ENCODE data around the gene MYO15B. TPM values are rescaled to one million over a fixed set of nuclear protein-coding genes. Genes with fewer than 3 reads are reported as not detected.

The MYO15B gene
- total RNA-seq, 1 donor from 2014 or later, result 193 TPM

DNA sequence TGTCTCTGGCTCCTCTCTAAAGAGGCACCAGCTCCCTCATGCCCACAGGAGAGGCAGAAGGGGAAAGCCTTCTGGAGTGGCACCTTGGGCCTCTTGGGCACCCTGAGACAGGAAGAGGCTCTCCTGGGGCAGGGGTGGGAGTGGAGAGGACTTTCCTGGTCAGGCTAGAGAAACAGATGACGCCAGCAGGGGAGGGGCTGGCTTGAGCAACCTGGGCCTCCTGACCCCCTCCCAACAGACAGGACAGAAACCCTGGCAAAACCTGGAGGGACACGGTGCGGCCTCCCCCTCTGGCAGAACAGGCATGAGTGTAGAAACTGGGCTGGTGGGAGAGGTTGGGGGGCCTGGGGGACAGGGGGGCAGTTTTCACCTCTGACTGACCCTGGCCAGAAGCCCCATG lies 51.7 kb downstream of the MYO15B start:
- H3K27ac ChIP-seq, result peak overlapping the region; percentile 42
- no peak overlapping the region for H3K4me3 ChIP-seq
- peak; percentile 66 for DNase-seq

DNA sequence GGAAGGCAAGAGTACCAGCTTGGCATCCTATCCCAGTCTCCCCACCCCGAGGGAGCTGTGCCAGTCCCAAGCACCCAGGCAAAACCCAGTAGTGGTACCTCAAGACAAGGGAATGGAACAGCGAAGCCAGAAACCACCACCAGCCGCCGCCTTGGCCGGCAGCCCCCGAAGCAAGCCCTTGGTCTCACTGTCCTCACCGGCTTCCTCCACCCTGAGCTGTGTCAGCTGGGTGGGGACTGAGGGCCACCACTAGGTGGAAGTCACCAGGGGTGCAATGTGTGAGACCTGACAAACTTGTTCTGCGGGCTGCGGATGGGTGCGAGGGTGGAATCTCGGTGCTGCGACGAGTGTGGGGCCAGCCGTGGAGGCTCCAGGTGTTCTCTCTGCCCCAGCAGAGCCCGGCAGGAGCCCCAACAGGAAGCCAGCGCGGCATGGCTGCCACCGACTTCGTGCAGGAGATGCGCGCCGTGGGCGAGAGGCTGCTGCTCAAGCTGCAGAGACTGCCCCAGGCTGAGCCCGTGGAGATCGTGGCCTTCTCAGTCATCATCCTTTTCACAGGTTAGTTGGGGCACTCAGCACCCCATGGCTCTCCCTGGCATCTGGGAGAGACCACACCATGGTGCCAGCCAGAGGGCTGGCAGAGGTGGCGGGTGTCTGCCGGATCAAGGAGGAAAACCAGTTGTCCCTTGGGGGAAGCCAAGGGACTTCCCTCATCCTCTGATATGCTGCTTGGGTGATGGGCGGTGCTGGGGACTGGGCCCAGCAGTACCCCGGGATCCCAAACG lies 52.4 kb downstream of the MYO15B start:
- ATAC-seq, result peak; percentile 53
- Histone ChIP-seq H3K27ac (peak overlapping the region; percentile 42), H3K4me3 (no peak overlapping the region), H3K36me3 (no peaks in the 10 kb centered on the region), H3K4me1 (peaks cover 8% of the 10 kb centered on the region), H3K9me3 (no peaks in the 10 kb centered on the region), H3K27me3 (no peaks in the 10 kb centered on the region)
- intact Hi-C loops (cut with DNase I), result no loop called here
- TF ChIP-seq, protein P1, sequence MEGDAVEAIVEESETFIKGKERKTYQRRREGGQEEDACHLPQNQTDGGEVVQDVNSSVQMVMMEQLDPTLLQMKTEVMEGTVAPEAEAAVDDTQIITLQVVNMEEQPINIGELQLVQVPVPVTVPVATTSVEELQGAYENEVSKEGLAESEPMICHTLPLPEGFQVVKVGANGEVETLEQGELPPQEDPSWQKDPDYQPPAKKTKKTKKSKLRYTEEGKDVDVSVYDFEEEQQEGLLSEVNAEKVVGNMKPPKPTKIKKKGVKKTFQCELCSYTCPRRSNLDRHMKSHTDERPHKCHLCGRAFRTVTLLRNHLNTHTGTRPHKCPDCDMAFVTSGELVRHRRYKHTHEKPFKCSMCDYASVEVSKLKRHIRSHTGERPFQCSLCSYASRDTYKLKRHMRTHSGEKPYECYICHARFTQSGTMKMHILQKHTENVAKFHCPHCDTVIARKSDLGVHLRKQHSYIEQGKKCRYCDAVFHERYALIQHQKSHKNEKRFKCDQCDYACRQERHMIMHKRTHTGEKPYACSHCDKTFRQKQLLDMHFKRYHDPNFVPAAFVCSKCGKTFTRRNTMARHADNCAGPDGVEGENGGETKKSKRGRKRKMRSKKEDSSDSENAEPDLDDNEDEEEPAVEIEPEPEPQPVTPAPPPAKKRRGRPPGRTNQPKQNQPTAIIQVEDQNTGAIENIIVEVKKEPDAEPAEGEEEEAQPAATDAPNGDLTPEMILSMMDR (IDR thresholded peaks at IDR 0.05), result no peak
- DNase-seq, result peak; percentile 76

More for the DNA sequence above, 51.7 kb downstream of the MYO15B start:
- Histone ChIP-seq H3K36me3 (no peaks in the 10 kb centered on the region), H3K27me3 (no peaks in the 10 kb centered on the region), H3K4me1 (peaks cover 9% of the 10 kb centered on the region), H3K9me3 (no peaks in the 10 kb centered on the region)
- peak; percentile 6 for ATAC-seq
- TF ChIP-seq, protein P1 (IDR thresholded peaks at IDR 0.05), result no peak
- intact Hi-C loops (cut with DNase I), result no loop called here

DNA sequence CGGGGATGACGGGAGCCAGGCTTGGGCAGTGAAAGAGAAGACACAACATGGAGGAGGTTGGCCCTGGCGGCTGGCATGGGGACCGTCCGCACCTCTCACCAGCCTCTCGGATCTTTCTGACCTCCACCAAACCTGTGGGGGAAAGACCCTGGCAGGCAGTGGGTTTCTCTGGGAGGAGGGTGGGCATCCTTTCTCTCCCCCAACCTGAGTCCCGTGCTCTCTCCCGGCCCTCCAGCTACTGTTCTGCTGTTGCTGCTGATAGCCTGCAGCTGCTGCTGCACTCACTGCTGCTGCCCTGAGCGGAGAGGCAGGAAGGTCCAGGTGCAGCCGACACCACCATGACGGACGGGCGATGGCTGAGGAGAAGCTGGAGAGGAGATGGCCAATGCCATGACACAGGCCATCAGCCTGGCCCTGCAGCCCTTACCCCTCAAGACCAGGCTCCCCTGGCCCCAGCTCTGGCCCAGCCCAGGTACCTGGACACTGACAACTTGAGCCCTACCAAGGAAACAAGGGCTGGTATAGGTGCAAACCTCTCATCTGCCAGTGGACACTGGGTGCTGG lies 53.0 kb downstream of the MYO15B start:
- TF ChIP-seq, protein P1 (IDR thresholded peaks at IDR 0.05), result no peak
- H3K27me3 ChIP-seq, result no peaks in the 10 kb centered on the region
- no peak overlapping the region for H3K4me3 ChIP-seq
- peaks cover 9% of the 10 kb centered on the region for H3K4me1 ChIP-seq
- intact Hi-C loops (cut with DNase I), result no loop called here
- no peak for ATAC-seq
- no peaks in the 10 kb centered on the region for H3K9me3 ChIP-seq
- no peaks in the 10 kb centered on the region for H3K36me3 ChIP-seq
- peak; percentile 55 for DNase-seq
- H3K27ac ChIP-seq, result no peak overlapping the region

DNA sequence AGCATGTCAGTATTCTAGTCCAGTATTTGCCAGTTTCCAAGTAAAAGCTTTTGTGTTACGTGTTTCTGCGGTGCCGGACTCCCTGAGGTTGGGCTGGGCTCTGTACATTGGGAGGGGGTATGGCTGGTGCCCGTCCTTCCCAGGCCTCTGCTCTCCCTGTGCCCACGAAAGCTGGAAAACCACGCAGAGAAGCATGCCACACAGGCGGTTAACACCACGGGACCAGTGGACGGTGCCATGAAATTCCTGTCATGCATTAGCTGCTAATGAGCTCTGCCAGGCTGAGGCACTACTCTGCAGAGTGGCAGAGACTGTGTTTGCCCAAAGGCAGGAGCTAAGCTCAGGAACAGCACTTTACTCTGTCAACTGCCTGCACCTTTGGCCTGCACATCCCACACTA lies 53.7 kb downstream of the MYO15B start:
- DNase-seq (no peak), ATAC-seq (peak; percentile 6)
- intact Hi-C loops (cut with DNase I), result no loop called here
- Histone ChIP-seq H3K4me1 (peaks cover 16% of the 10 kb centered on the region), H3K4me3 (no peak overlapping the region), H3K36me3 (no peaks in the 10 kb centered on the region), H3K27ac (no peak overlapping the region), H3K27me3 (no peaks in the 10 kb centered on the region), H3K9me3 (no peaks in the 10 kb centered on the region)
- TF ChIP-seq, protein P1 (IDR thresholded peaks at IDR 0.05), result no peak

DNA sequence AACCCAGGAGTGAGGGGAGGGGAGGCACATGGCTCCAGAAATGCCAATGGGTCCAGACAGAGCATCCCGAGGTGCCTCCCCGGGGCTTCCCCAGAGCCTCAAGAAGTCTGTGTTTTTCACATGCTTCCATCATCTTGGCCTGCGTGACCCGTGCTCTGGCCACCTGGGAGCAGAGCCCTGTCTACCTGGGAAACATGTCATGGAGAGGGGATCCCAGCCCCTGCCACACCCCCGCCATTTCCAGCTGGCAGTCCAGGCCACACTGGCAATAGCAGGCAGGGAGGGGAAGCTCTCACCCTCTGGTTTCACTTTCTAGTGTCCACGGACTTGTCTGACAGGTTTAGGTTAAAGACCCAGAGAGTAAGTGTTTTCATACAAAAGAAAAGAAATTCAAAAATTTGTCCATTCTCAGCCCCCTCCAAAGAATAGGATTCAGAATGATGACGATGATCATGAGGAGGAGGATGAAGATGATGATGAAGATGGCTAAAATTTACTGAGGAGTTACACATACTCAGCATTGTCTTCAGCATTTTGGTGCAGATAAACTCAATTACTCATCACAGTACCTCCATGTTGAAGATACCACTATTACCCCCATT lies 54.7 kb downstream of the MYO15B start:
- H3K27ac ChIP-seq, result peak overlapping the region; percentile 60
- TF ChIP-seq, protein P1 (IDR thresholded peaks at IDR 0.05), result no peak
- no peaks in the 10 kb centered on the region for H3K27me3 ChIP-seq
- no peaks in the 10 kb centered on the region for H3K36me3 ChIP-seq
- H3K4me1 ChIP-seq, result peaks cover 17% of the 10 kb centered on the region
- DNase-seq (no peak), ATAC-seq (peak; percentile 8)
- H3K4me3 ChIP-seq, result no peak overlapping the region
- intact Hi-C loops (cut with DNase I), result no loop called here
- H3K9me3 ChIP-seq, result no peaks in the 10 kb centered on the region
